Measurements from ENCODE around the gene PGM5.
A peak's percentile ranks its signal among the peaks of the same experiment; 100 is the strongest.

The PGM5 gene

GRCh38 chr9:68480807-68481206 lies 124.4 kb downstream of the PGM5 start:
- DNase-seq (ENCODE audit: low read depth) = no peak
- no peak overlapping the region for H3K4me3 ChIP-seq (ENCODE audit: low read depth, low read length)

- DNase-seq (ENCODE audit: low read depth) = no peak
These were observed 126.1 kb downstream of the PGM5 start for GRCh38 chr9:68482548-68482947.

GRCh38 chr9:68488126-68488525 lies 131.7 kb downstream of the PGM5 start:
- DNase-seq (ENCODE audit: low read depth) = no peak
- no peak overlapping the region for H3K4me3 ChIP-seq (ENCODE audit: low read depth, low read length)

More at GRCh38 chr9:68482548-68482947, 126.1 kb downstream of the PGM5 start:
- no peak overlapping the region for H3K4me3 ChIP-seq (ENCODE audit: low read depth, low read length)

- H3K4me3 ChIP-seq (ENCODE audit: low read depth, low read length) = no peak overlapping the region
- no peak for DNase-seq (ENCODE audit: low read depth)
These were observed 133.2 kb downstream of the PGM5 start for GRCh38 chr9:68489646-68490045.

- H3K4me3 ChIP-seq (ENCODE audit: low read depth, low read length) = no peak overlapping the region
- DNase-seq (ENCODE audit: low read depth) = no peak
These were observed 136.4 kb downstream of the PGM5 start for GRCh38 chr9:68492806-68493205.

- no peak for DNase-seq (ENCODE audit: low read depth)
- no peak overlapping the region for H3K4me3 ChIP-seq (ENCODE audit: low read depth, low read length)
These were observed 137.1 kb downstream of the PGM5 start for GRCh38 chr9:68493541-68493940.

GRCh38 chr9:68493958-68494577 lies 137.7 kb downstream of the PGM5 start:
- H3K4me3 ChIP-seq (ENCODE audit: low read depth, low read length) = no peak overlapping the region
- DNase-seq (ENCODE audit: low read depth) = no peak

- no peak overlapping the region for H3K4me3 ChIP-seq (ENCODE audit: low read depth, low read length)
- no peak for DNase-seq (ENCODE audit: low read depth)
These were observed 138.8 kb downstream of the PGM5 start for GRCh38 chr9:68495247-68495646.

- no peak for DNase-seq (ENCODE audit: low read depth)
- H3K4me3 ChIP-seq (ENCODE audit: low read depth, low read length) = no peak overlapping the region
These were observed 139.9 kb downstream of the PGM5 start for GRCh38 chr9:68496356-68496755.

- DNase-seq (ENCODE audit: low read depth) = no peak
- no peak overlapping the region for H3K4me3 ChIP-seq (ENCODE audit: low read depth, low read length)
These were observed 141.2 kb downstream of the PGM5 start for GRCh38 chr9:68497629-68498028.

GRCh38 chr9:68498816-68499215 lies 142.4 kb downstream of the PGM5 start:
- H3K4me3 ChIP-seq (ENCODE audit: low read depth, low read length) = no peak overlapping the region
- no peak for DNase-seq (ENCODE audit: low read depth)

GRCh38 chr9:68500457-68501381 lies 144.3 kb downstream of the PGM5 start:
- peak; percentile 1 for DNase-seq (ENCODE audit: low read depth)

GRCh38 chr9:68502279-68502678 lies 145.9 kb downstream of the PGM5 start:
- DNase-seq (ENCODE audit: low read depth) = no peak
- no peak overlapping the region for H3K4me3 ChIP-seq (ENCODE audit: low read depth, low read length)

More at GRCh38 chr9:68500457-68501381, 144.3 kb downstream of the PGM5 start:
- no peak overlapping the region for H3K4me3 ChIP-seq (ENCODE audit: low read depth, low read length)

GRCh38 chr9:68505681-68506409 lies 149.4 kb downstream of the PGM5 start:
- no peak overlapping the region for H3K4me3 ChIP-seq (ENCODE audit: low read depth, low read length)
- DNase-seq (ENCODE audit: low read depth) = no peak

- no peak for DNase-seq (ENCODE audit: low read depth)
- no peak overlapping the region for H3K4me3 ChIP-seq (ENCODE audit: low read depth, low read length)
These were observed 150.1 kb downstream of the PGM5 start for GRCh38 chr9:68506551-68506950.

GRCh38 chr9:68507130-68507805 lies 150.9 kb downstream of the PGM5 start:
- no peak overlapping the region for H3K4me3 ChIP-seq (ENCODE audit: low read depth, low read length)
- DNase-seq (ENCODE audit: low read depth) = no peak

GRCh38 chr9:68507806-68508145 lies 151.4 kb downstream of the PGM5 start:
- no peak overlapping the region for H3K4me3 ChIP-seq (ENCODE audit: low read depth, low read length)
- no peak for DNase-seq (ENCODE audit: low read depth)

GRCh38 chr9:68508547-68508946 lies 152.1 kb downstream of the PGM5 start:
- no peak overlapping the region for H3K4me3 ChIP-seq (ENCODE audit: low read depth, low read length)
- no peak for DNase-seq (ENCODE audit: low read depth)

GRCh38 chr9:68509689-68510088 lies 153.3 kb downstream of the PGM5 start:
- DNase-seq (ENCODE audit: low read depth) = no peak
- no peak overlapping the region for H3K4me3 ChIP-seq (ENCODE audit: low read depth, low read length)

- DNase-seq (ENCODE audit: low read depth) = no peak
- H3K4me3 ChIP-seq (ENCODE audit: low read depth, low read length) = no peak overlapping the region
These were observed 157.0 kb downstream of the PGM5 start for GRCh38 chr9:68513385-68513784.

Measured in skeletal muscle cell (primary cell).